Stimulated activated CD8-positive, alpha-beta memory T cell treated with anti-CD3 and anti-CD28 coated beads, Interleukin-15, amount 100 ng/mL, for 4 hours (primary cell): ENCODE measurements around the gene COA5.
"Not testable (repeated sequence)": the region's sequence is repeated elsewhere in the genome, so short reads cannot be mapped to it uniquely, and the experiment has no call there.

Source experiments
- DNase-seq, 2 donors: peaks; one replicate each; pipeline ENCODE4 v3.0.0-alpha.2; 2020; ENCODE audit warnings: low read depth in 2 of 2

Gene COA5

DNA sequence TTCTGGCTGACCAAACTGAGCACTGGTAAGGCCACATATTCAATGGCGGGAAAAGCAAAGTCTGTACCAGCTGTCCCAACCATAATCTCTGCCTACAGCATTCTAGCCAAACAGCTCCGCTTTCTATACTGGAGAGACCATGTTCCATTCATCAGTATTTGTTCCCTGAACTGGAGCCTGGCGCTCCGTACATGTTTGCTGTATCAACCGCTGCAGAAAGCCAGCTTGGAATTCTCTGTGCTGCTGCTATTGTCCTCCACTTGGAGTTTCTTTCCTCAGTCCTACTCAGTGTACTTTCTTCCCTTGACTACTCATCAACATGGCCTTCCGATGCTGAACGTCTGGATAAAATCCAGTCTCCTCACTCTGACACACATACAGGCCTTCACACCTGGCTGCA lies 1.9 kb downstream of the COA5 start:
- DNase-seq = no peak

DNA sequence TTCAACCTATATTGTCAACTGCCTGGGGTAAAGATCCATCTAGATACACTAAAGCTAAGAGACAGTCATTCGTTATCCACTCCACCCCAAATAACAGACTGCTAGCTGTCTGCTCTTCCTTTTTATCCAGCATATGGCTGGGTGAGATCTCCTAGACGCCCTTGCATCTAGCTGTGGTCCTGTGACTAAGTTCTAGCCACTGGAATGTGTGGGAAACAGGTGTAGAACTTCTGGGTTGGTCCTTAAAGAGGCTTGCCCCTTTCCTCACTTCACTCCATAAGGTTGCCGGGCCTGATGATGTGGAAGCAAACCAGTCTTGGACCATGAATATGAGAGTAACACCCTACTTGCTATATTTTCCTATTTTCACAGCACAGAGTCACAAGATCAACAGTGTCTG lies 3.2 kb downstream of the COA5 start:
- no peak for DNase-seq

DNA sequence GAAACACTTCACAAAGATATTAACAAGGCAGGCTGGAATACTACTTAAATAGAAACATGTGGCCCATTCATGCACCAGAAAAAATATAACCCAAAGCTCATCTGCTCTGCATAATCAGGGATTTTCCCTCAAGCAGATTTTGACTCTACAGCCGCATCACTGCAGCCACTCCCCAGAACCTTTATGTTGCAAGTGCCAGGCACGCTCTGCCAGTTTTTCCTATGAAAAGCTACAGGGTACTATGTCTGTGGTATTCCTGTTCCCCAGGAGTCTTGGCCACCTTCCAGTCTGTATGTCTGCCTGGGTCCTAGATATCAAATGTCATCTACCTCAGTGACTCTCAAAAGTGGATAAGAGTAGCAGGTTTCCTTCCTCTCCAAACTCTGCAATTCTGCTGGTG lies 3.8 kb downstream of the COA5 start:
- DNase-seq = no peak

DNA sequence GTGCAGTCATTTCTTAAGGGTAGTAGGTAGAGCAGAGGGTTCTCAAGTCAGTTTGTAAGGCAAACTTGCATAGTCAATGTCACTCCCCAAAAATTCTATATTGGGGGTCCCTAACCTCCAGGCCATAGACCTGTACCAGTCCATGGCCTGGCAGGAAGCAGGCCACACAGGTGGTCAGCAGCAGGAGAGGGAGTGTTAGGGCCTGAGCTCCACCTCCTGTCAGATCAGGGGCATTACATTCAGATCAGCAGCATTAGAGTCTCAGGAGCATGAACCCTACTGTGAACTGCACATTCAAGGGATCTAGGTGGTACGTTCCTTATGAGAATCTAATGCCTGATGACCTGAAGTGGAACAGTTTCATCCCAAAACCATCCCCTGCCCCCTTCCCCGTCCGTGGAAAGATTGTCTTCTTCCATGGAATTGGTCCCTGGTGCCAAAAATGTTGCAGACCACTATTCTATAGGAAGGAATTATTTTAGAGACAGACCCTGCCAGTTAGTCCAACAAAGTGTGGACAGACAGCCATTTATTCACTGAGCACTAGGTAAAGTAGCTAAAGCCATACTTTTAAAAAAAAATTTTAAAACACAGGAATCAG lies 6.7 kb downstream of the COA5 start:
- no peak for DNase-seq

DNA sequence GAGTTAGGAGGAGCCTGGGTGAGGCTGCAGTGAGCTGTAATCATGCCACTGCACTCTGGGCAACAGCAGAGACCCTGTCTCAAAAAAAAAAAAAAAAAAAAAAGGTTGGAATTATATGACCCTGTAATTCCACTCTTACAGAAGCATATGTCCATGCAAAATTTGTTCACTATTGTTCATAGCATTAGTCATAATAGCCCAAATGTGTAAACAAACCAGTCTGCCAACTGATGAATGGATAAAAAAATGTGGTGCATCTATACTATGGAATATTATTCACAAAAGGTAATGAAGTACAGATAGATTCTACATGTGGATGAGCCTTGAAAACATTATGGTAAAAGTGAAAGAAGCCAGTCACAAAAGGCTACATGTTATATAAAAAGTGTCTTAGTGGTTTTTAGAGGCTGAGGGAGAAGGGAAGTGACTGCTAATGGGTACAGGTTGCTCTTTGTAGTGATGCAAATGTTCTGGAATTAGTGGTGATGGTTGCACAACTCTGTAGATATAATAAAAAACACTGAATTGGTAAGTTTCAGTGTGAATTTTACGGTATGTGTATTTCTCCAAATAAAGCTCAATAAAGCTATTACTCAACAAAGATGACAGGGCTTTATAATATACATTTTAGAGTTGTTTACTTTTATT lies 9.4 kb downstream of the COA5 start:
- no peak for DNase-seq

DNA sequence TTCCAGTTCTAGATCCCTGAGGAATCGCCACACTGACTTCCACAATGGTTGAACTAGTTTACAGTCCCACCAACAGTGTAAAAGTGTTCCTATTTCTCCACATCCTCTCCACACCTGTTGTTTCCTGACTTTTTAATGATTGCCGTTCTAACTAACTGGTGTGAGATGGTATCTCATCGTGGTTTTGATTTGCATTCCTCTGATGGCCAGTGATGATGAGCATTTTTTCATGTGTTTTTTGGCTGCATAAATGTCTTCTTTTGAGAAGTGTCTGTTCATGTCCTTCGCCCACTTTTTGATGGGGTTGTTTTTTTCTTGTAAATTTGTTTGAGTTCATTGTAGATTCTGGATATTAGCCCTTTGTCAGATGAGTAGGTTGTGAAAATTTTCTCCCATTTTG lies 13.6 kb downstream of the COA5 start:
- not testable (repeated sequence) for DNase-seq

DNA sequence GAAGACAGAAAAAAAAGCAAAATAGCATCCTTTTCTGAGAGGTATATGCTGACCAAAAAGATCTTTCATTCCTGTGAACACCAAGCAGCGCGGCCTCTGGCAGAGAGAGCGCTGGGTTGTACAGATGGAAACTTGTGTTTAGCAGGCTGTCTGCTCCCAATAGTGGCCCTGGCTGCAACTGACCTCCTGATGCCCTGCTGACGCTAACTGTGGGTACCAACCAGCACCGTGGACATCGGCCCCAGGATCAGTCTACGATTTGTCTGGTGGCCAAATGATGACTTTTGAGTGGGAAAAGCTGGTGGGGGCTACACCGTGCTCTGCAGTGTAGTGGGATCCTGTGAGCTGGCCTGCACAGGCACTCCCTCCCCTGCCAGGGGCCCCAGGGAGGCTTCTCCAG lies 15.7 kb downstream of the COA5 start:
- no peak for DNase-seq

DNA sequence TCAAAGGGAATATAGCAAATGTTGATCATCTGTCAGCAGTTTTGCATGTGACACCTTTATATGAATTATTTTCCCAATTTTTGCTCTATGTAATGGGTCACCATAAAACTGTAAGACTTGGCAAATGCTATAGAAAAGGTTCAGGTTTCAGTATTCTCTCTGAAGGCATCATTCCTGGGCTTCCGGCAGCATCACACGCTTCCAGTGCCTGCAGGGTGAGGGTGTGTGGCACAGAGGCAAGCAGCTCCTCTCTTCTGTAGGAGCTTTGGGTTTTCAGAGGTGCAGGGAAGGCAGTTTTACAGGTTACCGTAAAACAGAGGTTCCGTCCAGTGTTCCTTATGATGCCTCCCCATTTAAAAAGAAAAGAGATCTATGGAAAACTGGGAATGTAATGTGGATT lies 18.8 kb downstream of the COA5 start:
- DNase-seq = no peak

DNA sequence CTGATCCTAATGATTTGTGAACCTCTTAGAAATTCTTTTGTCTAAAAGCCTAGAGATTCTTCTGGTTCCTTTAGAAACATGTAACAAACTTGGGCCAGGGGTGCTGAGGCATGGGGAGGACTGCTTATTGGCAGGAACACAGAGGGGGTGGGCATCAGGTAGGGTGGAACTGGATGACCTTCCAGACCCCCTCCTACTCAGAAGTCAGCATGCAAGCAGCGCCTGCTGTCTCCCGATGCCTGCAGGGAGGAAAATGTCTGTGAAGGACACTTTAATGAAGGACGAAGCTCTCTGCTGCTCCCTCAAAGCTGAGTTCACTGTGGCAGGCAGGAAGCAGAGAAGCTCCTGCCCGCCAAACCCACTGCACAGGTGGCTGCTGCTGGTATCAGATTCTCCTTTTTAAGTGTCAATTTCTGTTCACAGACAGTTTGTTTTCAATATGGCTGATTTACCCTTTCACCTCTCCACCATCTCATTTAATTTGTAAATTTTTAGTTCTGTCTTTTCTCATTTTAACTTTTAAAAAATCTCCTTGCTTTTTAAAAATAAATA lies 19.4 kb downstream of the COA5 start:
- DNase-seq = no peak

DNA sequence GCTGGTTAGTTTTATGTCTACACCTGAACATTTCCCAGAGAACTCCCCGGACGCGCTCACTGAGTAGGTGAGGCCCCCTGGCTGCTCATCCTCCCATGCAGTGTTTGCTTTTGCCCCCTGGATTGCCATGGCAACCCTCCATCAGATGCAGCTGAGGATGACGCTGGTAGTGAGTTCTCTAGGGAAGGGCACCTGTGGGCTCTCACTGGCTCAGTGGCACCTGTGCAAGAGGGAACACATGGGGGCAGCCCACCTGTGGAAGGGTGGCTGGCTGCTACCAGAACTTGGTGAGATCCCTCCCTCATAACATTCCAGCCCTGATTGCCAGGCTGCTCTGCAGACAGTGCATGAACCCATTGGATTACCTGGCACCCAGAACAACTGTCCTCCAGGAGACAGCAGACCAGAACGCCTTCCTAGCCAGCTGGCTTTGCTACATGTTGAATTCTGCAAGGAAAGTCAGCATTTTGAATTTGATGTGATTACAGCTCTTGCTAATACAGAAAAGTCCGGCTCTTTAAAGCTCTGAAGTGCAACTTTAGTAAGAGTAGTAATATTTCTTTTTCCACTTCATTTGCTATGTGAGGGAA lies 21.7 kb downstream of the COA5 start:
- no peak for DNase-seq

DNA sequence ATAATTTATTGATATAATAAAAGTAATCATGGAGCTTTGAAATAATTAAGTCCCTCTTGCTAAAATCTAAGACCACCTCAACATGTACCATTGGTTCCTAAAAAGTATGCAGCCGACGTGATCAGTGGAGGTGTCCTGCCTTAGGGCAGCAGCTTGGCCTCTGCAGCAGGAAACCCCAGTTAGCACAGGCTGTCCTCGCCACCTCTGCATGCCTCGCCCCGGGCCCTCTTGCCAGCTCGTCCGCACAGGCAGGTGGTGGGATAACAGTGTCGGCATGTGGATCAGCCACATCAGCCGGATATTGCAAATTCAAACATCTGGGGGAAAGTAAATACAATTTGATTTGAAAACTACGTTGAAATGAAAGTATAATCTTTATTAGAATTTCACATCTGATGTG lies 22.9 kb downstream of the COA5 start:
- DNase-seq = no peak

DNA sequence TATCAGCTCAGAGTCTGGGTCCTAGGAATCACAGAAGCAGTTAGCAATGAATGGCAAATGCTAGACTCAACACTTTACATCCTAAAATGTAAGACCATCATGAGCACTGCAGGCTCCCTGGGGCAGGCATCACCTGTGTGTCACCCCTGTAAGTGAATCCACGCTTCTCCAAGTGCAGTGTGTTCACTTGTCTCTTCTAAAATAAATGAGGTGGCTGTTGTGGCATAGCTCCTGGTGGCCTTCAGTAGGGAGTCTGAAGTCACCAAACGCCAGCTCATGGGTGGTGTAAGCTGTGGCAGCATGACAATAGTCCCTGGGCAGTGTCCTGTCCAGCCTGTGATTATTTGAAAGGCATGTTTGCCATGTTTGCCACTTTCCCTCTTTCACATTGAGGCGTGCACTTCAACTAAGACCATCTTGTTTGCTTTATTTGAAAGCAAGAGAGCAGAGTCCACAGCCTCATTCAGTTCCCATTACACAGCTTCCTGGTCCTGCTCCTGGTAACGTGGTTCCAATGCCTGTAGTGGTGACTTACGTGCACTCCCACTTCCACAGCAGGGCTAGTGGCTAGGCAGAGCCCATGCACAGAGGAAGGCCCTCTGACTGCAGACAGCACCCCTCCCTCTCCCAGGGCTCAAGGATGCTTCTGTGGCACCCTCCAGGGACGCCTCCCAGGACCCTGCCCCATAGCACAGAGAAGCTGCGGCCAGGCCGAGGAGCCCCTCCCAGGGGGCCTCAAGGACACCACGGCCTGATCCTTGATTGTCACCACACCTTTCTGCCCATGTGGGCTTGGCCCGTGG lies 24.3 kb downstream of the COA5 start:
- no peak for DNase-seq

DNA sequence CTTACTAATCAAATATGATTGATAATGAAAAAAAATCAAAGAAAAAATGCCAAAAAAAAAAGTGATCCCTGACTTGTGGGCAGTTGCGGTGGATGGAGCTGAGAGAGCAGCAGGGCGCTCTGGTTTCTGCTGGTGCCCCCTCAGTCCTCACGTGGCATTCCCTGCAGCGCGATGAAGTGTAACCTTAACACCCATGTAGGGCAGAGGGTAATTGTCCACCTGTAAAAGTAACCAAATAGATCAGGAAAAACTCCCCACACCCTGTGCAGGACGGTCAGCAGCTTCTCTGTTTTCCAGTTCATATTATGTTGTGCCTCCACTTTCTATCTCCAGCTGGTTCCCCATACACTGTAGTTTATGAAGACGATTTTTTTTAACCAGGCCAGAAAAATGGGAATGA lies 25.0 kb downstream of the COA5 start:
- DNase-seq = no peak

DNA sequence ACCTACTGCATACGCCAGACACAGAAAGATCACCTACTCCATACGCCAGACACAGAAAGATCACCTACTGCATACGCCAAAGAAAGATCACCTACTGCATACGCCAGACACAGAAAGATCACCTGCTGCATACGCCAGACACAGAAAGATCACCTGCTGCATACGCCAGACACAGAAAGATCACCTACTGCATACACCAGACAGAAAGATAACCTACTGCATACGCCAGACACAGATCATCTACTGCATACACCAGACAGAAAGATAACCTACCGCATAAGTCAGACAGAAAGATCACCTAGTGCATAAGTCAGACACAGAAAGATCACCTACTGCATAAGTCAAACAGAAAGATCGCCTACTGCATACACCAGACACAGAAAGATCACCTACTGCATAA lies 25.8 kb downstream of the COA5 start:
- DNase-seq = no peak

DNA sequence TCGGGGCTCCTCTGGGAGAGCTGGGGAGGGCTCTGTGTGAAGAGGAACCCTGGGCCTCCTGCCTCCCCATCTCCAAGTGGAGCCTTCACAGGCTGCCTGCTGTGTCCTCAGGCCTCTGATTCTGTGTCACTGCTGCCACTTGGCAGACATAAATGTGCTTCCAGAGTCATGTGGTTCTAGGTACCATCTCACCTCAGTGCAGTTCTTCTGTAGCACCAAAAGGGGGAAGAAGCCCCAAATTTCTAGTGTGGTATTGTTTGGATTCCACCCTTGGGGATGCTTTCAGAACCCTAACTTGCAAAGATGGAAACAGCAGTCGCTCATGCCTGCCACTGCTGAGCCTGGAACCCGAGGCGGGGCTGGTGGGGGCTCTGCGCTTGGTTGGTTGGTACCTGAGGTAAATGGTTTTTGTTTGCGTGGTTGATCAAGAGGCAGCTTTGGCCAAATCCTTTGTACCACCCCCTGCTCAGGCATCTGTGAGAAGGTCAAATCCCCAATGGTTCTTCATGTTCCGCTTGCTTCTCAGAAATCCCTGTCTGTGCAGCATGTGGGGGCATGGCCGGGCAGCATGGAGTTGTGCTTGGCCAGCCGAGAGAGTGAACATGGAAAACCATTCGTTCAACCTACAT lies 27.5 kb downstream of the COA5 start:
- no peak for DNase-seq

DNA sequence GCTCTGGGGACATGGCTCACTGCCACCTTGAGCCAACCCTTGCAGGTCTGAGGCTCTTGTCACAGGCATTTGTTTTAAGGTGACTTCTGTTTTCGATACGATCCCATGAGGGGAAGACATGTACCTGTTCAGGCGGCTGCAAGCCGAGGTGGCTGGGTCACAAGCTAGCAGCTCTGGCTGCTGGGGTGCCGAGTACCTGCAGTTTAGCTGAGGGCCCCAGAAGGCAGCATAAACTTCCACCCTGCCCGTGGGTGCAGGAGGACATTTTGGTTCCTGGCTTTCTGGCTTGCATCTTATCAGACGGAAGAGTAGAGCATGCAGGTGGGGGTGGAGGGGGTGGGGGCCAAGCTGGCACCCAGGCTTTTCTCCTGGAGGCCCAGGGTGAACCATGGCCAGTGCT lies 28.4 kb downstream of the COA5 start:
- DNase-seq = no peak

DNA sequence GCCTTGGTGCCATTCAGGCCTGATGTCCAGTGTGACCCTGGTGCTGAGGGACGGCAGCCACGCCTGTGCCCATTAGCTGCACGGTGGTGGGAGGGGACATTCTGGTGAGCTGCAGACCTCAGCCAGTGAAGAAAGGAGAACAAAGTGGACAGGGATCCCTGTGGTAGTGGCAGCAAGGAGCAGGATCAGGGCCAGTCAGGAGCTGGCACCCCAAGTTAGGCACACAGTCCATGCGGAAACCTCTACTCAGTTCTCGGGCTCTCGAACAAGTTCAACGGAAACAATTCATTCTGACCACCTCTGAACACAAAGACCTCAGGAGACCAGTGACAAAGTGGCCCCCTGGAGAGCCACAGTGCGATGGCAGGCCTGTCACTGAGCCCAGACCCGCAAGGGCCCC lies 30.1 kb downstream of the COA5 start:
- no peak for DNase-seq

DNA sequence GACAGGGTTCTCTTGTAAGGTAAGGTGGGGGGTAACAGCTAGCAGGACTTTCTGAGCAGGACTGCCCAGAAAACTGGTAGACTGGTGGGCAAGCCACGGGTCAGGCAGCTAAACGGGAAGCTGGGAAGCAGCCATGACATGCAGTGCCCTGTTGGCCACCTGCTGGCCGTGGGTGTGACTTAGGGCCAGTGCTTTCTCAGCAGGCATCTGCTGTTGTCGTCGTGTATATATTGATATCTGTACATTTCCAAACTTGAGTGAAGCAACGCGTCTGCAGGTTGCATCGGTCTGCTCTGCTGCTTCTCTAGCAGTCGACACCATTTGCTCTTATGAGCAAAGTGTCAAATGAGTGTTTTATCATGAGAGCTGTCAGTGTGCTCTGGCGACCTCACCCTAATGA lies 31.0 kb downstream of the COA5 start:
- DNase-seq = no peak

DNA sequence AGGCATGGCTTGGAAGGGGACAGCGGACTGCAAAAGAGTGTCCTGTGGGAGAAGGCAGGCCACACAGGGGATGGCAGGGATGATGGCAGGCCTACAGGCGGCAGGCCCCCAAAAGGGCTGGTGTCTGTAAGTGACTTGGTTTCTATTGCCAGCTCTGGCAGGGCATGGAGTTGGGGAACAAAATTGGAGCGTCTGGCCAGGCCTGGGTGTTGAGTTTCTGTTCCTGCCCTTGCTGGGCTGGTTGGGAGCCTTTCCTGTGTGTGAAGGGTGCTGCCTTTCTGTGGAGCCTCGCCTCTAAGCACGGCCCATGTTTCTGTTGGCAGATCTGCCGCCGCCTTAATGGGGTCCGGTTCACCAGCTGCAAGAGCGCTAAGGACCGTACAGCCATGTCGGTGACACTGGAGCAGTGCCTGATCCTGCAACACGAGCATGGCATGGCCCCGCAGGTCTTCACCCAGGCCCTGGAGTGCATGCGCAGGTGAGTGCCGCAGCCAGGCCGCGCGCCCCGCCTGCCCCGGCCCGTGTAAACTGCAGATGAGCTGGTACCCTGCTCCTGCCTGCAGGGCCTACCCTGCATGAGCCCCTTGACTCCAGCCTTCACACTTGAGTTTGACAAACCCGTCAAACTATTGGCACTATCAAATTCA lies 31.5 kb downstream of the COA5 start:
- no peak for DNase-seq

DNA sequence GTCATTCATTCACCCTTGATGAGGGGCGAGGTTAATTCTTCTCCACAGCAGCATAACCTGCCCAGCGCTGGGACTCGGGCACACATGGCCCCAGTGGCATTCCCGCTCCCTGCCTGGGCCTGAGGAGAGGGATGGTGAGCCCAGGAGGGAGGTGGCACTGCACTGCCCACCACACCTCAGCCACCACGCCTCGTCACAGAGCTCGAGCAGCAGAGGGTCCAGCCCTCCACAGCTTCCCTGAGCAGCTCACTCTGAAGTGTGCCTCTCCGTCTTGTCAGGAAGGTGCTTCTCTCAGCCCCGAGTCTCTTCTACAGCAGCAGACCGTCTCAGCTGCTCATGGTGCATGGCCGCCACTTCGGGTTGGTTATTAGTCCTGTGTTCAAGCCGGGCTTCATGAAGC lies 34.9 kb downstream of the COA5 start:
- DNase-seq = no peak

DNA sequence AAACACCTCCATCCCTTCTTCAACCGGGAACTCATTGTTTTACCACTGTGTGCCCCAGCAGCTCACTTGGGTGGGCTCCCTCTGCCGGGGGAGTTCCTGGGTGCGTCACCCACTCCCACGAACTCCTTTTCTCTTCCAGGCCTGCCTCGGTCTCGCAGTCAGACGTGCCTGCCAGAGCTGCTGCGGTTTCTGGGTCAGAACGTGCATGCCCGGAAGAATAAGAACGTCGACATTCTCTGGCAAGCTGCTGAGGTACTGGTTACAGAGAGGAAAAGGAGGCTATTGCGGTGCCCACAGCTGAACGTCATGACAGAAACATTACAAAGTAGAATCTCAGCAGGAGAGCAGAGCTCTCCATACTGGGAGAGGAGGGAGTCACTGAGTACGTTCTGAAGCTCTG lies 35.6 kb downstream of the COA5 start:
- DNase-seq = no peak

DNA sequence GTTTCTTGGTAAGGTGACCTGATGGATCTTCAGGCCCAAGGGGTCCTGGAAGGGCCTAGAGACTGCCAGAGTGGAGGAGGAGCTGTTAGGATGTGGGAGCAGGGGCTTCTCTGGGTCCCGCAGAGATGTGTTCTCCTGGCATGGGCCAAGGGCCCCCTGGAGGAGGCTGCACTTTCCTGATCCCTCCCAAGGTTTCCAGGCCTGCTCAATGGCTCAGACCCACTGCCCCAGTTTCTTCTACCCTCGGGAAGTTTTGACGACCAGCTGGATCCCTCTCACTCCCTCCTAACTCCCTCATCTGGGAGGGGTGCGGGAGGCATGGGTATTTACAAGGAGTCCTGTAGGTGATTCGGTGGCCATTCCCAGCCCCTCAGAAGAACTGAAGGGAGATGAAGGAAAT lies 36.1 kb downstream of the COA5 start:
- no peak for DNase-seq
